SJCRH30 (cell line): Measurements from ENCODE around the gene TBC1D22B. TPM values are rescaled to one million over a fixed set of nuclear protein-coding genes. Genes with fewer than 3 reads are reported as not detected.

Experiments
- DNase-seq, 2 experiments: peaks; one replicate each; pipeline ENCODE4 v3.0.0-alpha.2; 2015 to 2020
- H3K27ac ChIP-seq: fragments of 250-450 bp; sonication (Bioruptor Pico); 2 replicates; pipeline ENCODE4 v1.5.1; 2020; ENCODE audit warnings: mild to moderate bottlenecking, moderate library complexity
- H3K27me3 ChIP-seq: fragments of 250-450 bp; sonication (Bioruptor Pico); 2 replicates; pipeline ENCODE4 v1.5.1; 2020; ENCODE audit warnings: mild to moderate bottlenecking, moderate library complexity
- H3K36me3 ChIP-seq: fragments of 250-450 bp; sonication (Bioruptor Pico); 2 replicates; pipeline ENCODE4 v1.5.1; 2020; ENCODE audit warnings: mild to moderate bottlenecking, moderate library complexity
- H3K4me1 ChIP-seq: fragments of 250-450 bp; sonication (Bioruptor Pico); 2 replicates; pipeline ENCODE4 v1.5.1; 2020; ENCODE audit warnings: mild to moderate bottlenecking, moderate library complexity
- H3K4me3 ChIP-seq: fragments of 250-450 bp; sonication (Bioruptor Pico); 2 replicates; pipeline ENCODE4 v1.5.1; 2020; ENCODE audit warnings: mild to moderate bottlenecking, moderate library complexity
- H3K9me3 ChIP-seq: fragments of 250-450 bp; sonication (Bioruptor Pico); replicated peaks from 2 replicates; pipeline ENCODE4 v1.5.1; 2020; ENCODE audit warnings: mild to moderate bottlenecking, moderate library complexity
- total RNA-seq: library from RNA; depleted of rRNA; stranded (reverse); fragments of >200 nt; shearing (Covaris generic); gene quantifications from 2 replicates; pipeline ENCODE4 v1.2.3, GENCODE V29; 2014

Gene TBC1D22B
- total RNA-seq, 1 experiment from 2014 or later: 11.2 TPM

DNA sequence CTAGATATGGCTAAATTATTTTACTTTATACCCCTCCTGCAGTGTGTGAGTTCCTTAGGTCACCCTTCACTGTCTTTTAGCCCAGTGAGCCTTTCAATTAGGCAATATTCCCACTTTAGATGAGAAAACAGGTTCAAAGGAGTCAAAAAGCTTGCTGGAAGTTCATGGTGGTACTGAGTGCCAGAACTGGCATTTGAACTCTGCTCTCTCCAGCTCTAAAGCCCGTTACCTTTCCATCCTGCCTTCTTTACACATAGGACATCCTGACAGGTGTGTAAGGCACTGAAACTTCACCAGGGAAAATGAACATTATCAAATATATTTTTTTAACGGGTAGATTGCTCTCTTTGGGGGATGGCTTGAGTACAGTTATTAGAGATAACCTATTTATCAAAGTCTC lies 11.5 kb downstream of the TBC1D22B start:
- peaks cover 4% of the 10 kb centered on the region for H3K36me3 ChIP-seq

DNA sequence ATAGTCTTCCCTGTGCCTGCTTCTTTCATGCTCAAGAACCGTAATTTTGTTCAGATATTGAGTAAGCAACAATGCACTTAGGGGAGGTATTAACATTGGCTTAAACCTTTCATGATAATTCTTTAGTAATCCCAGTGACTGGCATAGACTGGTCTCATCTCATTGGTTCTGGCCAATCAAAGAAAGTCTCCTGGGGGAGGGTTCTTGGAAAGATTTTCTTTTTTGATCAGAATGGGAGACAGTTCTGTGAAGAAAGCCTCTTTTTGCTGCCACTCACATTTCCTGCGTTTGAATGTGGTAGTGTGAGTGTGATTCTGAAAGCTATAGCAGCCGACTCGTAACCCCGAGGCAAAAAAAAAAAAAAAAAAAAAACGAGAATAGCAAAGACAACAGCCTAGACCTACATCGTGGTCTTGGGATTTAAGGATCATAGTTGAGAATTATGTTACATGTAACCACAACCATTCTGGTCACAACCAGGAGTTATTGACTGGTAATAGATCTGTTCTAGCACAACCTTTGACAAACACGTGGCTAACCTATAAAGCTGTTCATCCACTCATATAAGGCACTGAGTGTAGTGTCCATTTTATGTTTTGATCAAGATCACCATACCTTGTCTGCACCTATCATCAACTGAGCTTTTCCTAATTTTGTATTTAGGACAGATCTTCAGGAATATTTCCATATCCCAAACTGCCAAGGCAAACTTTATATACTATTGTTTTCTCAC lies 15.4 kb downstream of the TBC1D22B start:
- Histone ChIP-seq H3K36me3 (peaks cover 4% of the 10 kb centered on the region), H3K4me1 (no peaks in the 10 kb centered on the region), H3K4me3 (no peak overlapping the region), H3K27me3 (no peaks in the 10 kb centered on the region), H3K27ac (no peak overlapping the region), H3K9me3 (no peaks in the 10 kb centered on the region)
- no peak for DNase-seq

More for the DNA sequence above, 11.5 kb downstream of the TBC1D22B start:
- no peaks in the 10 kb centered on the region for H3K4me1 ChIP-seq
- H3K4me3 ChIP-seq: no peak overlapping the region
- H3K9me3 ChIP-seq: no peaks in the 10 kb centered on the region
- DNase-seq: no peak
- H3K27ac ChIP-seq: no peak overlapping the region
- no peaks in the 10 kb centered on the region for H3K27me3 ChIP-seq

DNA sequence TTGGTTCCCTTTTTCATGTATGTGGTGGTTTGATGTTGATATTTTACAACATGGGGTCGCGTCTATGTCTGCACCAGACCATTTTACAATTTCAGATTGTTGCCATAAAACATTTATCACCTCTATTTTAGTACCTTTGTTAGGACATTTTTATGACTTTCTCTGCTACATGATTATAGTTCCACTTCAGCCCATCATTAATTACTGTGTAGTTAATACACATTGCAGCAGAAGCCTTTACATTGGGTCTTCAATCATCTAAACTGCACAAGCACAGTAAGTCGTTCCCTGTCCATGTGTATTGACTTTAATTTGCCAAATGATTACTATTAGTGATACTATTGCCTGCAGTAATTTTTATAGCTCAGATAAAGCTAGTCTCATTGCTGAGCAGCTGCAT lies 16.1 kb downstream of the TBC1D22B start:
- peaks cover 4% of the 10 kb centered on the region for H3K36me3 ChIP-seq
- no peak overlapping the region for H3K4me3 ChIP-seq
- no peak overlapping the region for H3K27ac ChIP-seq
- no peak for DNase-seq
- H3K4me1 ChIP-seq: no peaks in the 10 kb centered on the region
- H3K27me3 ChIP-seq: no peaks in the 10 kb centered on the region
- no peaks in the 10 kb centered on the region for H3K9me3 ChIP-seq

DNA sequence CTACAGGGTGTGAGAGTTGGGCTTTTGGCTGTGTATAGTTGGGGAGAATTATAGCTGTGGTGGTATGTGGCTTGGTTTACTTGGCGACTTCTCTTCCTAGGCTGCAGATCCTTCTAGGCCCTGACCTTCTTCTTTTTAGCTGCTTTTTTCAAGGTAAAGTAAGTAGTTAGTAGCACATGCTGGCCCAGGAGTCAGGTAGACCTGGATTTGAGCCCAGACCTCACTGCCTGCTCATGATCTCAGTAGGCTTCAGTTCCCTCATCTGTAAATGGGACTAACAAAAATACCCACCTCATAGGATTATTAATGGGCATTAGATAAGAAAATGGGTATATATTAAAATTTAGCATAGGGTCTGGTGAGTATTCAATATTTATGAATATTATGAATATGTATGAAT lies 17.8 kb downstream of the TBC1D22B start:
- Histone ChIP-seq H3K9me3 (no peaks in the 10 kb centered on the region), H3K27me3 (no peaks in the 10 kb centered on the region), H3K36me3 (0 out of 2 replicates have a peak, but pooled peaks cover 3% of the 10 kb centered on the region), H3K4me1 (no peaks in the 10 kb centered on the region), H3K4me3 (no peak overlapping the region), H3K27ac (no peak overlapping the region)
- DNase-seq: no peak

DNA sequence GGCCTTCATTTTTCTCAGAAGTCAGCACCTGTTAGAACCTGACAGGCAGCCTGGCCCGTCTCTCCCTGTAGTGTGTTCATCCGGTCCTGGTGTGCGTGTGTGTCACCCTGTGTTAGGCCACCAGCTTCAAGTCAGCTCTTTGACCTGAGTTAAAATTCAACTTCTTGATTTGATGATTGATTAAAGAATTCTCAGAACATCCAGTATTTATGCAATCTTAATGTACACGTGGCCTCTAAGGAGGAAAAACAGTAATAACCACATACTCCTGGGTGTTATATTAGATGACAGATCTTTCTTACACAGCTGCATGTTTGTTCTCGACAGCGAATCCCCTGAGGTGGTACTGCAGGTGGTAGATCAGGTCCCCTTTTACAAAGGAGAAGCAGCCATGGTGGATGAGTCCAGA lies 19.4 kb downstream of the TBC1D22B start:
- Histone ChIP-seq H3K4me1 (no peaks in the 10 kb centered on the region), H3K36me3 (peaks cover 3% of the 10 kb centered on the region; the same call in 1 of the 2 replicates)
- no peak for DNase-seq

DNA sequence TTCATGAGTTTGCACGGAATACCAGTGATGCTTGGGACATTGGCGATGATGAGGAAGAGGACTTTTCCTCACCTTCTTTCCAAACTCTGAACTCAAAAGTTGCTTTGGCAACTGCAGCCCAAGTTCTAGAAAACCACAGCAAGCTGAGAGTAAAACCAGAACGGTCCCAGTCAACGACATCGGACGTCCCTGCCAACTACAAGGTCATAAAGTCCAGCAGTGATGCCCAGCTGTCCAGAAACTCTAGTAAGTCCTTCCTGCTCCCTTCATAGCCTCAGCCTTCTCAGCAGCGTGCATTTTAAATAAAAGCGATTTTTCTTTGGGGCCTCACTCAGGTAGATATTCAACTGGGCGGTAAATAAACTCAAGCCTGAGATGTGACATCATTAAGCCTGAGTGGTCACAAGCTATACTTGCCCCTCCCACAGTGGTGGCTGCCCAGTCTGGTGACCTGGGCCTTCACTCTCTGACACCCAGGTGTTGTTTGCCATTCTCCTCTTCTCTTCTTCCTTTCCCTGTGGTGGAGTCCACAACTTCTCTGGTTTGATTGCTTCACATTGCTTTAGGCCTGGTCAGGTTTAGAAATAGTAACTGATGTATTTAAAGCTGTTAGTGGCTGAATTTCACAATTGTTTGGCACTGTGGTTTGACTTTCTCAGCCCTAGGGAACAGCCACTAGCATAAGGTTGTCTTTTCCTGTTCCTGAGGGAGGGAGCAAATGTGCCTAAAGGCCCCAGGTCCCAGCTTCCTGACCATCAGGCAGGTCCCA lies 22.0 kb downstream of the TBC1D22B start:
- Histone ChIP-seq H3K27me3 (no peaks in the 10 kb centered on the region), H3K27ac (no peak overlapping the region), H3K9me3 (no peaks in the 10 kb centered on the region), H3K36me3 (peaks cover 5% of the 10 kb centered on the region; the same call in 1 of the 2 replicates), H3K4me1 (no peaks in the 10 kb centered on the region), H3K4me3 (no peak overlapping the region)
- no peak for DNase-seq

More for the DNA sequence above, 19.4 kb downstream of the TBC1D22B start:
- no peak overlapping the region for H3K4me3 ChIP-seq
- H3K9me3 ChIP-seq: no peaks in the 10 kb centered on the region
- H3K27me3 ChIP-seq: no peaks in the 10 kb centered on the region
- H3K27ac ChIP-seq: no peak overlapping the region

DNA sequence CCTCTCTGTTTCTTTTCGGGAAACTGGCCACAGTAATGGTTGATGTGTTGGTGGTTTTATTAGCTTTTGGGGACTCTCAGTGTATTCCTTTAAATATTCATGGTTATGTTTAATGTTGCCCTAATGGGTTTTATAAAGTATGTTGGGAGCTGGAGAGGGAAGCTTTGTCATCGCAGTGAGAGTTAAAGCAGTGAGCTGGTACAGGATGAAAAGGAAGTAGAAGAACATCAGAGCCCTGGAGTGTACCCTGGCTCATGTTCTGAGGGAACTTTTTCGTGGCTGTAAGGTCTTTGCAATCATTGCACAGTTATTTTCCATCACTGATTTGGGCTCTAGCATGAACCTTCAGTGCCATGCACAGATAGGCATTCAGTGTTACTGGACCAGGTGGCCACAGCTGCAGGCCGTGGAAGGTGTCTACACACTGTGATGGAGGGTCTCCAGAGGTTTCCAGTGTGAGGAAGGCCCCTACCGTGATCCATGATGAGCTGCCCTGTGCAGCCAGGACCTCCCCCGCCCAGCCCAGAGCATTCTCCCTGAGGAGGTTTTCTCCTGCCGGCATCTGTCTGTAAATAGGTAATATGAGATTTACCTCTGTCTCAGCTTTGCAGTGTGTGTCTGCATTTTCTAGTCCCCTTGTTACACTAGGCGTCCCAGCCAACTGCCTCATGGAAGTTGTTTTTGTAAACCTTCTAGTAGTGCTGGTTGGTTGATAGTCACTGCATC lies 22.8 kb downstream of the TBC1D22B start:
- H3K27ac ChIP-seq: no peak overlapping the region
- H3K4me3 ChIP-seq: no peak overlapping the region

DNA sequence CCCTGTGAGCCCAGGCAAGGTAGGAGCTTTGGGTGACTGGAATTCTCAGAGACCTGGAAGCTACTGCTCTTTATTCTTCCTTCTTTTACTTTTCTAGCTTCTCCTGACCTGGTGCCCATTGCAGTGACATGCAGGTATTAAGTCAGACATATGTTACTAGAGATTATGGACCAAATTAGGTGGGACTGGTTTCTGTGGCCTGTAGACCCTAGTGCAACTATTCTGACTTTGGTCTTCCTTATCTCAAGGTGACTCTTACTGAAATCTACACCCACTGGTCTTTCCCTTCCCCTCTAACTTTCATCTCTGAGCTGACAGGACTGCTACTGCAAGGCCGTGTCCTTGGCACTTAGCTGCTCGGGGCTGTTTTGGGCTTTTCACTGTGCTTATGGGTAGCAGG lies 24.8 kb downstream of the TBC1D22B start:
- H3K4me3 ChIP-seq: no peak overlapping the region
- H3K27ac ChIP-seq: no peak overlapping the region
- H3K4me1 ChIP-seq: no peaks in the 10 kb centered on the region
- H3K9me3 ChIP-seq: no peaks in the 10 kb centered on the region
- H3K36me3 ChIP-seq: peaks cover 17% of the 10 kb centered on the region; the same call in 1 of the 2 replicates
- no peak for DNase-seq
- H3K27me3 ChIP-seq: no peaks in the 10 kb centered on the region

More for the DNA sequence above, 22.8 kb downstream of the TBC1D22B start:
- H3K9me3 ChIP-seq: no peaks in the 10 kb centered on the region
- H3K36me3 ChIP-seq: peaks cover 7% of the 10 kb centered on the region; the same call in 1 of the 2 replicates
- H3K27me3 ChIP-seq: no peaks in the 10 kb centered on the region
- DNase-seq: no peak
- no peaks in the 10 kb centered on the region for H3K4me1 ChIP-seq

DNA sequence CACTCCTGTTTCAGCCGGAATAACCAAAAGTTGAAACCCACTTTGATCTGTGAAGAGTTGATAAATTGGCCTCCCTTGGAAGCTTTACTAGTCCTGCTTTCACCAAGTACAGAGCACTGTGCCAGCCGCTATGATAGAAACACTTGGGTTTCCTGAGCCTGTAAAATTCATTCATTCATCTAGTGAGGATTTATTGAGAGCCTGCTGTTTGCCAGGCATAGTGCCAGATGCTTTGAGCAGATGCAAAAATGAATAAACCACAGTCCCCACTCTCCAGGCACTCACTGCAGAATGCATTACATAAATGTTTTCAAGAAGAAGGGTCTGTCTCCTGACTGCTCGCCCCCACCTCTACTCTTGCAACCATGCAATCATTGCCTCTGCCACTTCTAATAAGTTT lies 25.7 kb downstream of the TBC1D22B start:
- no peaks in the 10 kb centered on the region for H3K27me3 ChIP-seq
- H3K9me3 ChIP-seq: no peaks in the 10 kb centered on the region
- peaks cover 23% of the 10 kb centered on the region; the same call in 1 of the 2 replicates for H3K36me3 ChIP-seq
- DNase-seq: no peak
- H3K27ac ChIP-seq: no peak overlapping the region
- no peak overlapping the region for H3K4me3 ChIP-seq
- no peaks in the 10 kb centered on the region for H3K4me1 ChIP-seq

DNA sequence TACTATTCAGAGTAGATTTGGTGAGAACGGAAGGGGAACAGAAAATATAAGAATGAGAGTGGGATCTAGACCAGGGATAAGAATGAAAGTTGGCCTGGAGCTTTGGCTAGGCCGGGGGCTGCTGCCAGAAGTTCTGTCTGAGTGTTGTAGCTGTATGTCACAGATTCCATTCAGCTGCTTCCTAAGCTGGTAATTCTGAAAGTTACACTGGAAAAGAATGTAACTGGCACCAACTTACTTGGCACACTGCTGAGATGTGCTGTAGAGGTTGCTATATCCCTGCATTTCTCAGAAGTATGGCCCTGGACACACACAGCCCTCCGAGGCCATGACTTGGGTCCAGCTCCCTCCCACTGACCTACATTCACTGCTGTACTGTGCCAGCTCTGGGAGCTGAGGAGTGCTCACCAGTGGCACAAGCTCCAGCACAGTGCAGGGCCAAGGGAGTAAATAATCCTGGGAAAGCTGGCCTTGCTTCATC lies 26.1 kb downstream of the TBC1D22B start:
- no peaks in the 10 kb centered on the region for H3K9me3 ChIP-seq
- H3K27me3 ChIP-seq: no peaks in the 10 kb centered on the region
- no peak overlapping the region for H3K4me3 ChIP-seq
- H3K4me1 ChIP-seq: no peaks in the 10 kb centered on the region
- H3K27ac ChIP-seq: no peak overlapping the region
- H3K36me3 ChIP-seq: peaks cover 23% of the 10 kb centered on the region; the same call in 1 of the 2 replicates
- DNase-seq: no peak

DNA sequence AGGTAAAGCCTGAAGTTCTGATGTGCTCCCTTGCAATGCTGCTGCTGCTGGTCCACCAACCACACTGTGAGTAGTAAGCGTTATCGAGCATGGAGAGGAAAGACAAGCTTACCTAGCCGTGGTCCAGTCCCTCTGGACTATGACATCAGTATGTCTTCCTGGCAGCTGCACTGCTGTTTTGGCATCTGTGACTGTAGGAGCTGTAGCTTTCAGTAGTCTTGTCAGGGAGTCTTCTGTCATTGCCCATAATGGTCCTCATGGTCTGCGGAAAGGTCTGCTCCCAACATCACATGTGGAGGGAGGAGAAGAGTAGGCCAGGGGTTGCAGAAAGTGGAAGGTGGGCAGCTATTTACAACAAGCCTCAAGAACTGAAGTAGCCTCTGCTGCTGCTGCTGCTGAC lies 27.2 kb downstream of the TBC1D22B start:
- no peak overlapping the region for H3K27ac ChIP-seq
- no peak overlapping the region for H3K4me3 ChIP-seq
- no peak for DNase-seq
- H3K36me3 ChIP-seq: peaks cover 20% of the 10 kb centered on the region; the same call in 1 of the 2 replicates
- H3K27me3 ChIP-seq: no peaks in the 10 kb centered on the region
- peaks cover 2% of the 10 kb centered on the region; the same call in 1 of the 2 replicates for H3K4me1 ChIP-seq
- no peaks in the 10 kb centered on the region for H3K9me3 ChIP-seq

DNA sequence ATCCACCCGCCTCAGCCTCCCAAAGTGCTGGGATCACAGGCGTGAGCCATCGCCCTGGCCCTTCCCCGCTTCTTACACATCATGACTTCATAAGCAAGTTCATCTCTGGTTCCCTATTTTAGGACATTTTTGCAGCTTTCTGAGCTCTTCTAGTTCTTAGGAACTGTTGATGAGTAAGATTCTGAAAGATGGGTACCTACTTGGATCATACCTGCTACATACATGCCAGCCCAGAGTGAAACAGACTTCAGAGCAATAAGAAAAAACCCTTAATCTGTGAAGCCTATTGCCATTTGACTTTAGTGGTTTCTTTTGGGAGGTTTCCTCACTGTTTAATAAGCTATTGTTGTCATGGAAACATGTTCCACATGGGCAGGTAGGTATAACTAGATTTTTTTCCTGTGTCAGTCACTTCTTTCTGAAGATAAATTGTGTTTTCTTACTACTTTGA lies 28.3 kb downstream of the TBC1D22B start:
- H3K27me3 ChIP-seq: no peaks in the 10 kb centered on the region
- H3K27ac ChIP-seq: no peak overlapping the region
- no peaks in the 10 kb centered on the region for H3K9me3 ChIP-seq
- no peak overlapping the region for H3K4me3 ChIP-seq
- peaks cover 6% of the 10 kb centered on the region; the same call in 1 of the 2 replicates for H3K4me1 ChIP-seq
- peaks cover 20% of the 10 kb centered on the region; the same call in 1 of the 2 replicates for H3K36me3 ChIP-seq
- DNase-seq: no peak

DNA sequence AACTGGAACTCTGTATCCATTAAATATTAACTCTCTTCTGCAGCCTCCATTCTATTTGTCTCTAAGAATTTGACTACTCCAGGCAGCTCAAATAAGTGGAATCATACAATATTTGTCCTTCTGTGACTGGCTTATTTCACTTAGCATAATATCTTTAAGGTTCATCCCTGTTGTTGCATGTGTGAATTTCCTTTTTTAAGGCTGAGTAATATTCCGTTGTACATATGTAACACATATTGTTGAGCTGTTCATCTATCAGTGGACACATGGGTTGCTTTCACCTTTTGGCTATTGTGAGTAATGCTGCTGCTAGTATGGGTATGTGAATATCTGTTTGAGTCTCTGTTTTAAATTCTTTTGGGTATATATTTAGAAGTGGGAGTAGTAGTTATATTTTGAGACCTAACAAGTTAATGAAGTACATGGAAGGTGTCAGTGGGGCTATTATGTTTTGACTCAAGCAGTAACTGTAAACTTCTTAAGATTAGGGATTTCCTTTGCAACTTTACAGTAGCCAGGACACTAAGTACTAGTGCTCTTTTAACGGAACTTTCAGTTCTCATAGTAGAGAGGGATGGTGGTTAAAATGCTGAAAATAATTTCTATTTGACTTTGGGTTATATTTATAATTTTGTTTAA lies 30.1 kb downstream of the TBC1D22B start:
- H3K9me3 ChIP-seq: no peaks in the 10 kb centered on the region
- no peak for DNase-seq
- H3K4me3 ChIP-seq: no peak overlapping the region
- H3K27me3 ChIP-seq: no peaks in the 10 kb centered on the region
- peaks cover 6% of the 10 kb centered on the region; the same call in 1 of the 2 replicates for H3K4me1 ChIP-seq
- no peak overlapping the region for H3K27ac ChIP-seq
- H3K36me3 ChIP-seq: peaks cover 26% of the 10 kb centered on the region

DNA sequence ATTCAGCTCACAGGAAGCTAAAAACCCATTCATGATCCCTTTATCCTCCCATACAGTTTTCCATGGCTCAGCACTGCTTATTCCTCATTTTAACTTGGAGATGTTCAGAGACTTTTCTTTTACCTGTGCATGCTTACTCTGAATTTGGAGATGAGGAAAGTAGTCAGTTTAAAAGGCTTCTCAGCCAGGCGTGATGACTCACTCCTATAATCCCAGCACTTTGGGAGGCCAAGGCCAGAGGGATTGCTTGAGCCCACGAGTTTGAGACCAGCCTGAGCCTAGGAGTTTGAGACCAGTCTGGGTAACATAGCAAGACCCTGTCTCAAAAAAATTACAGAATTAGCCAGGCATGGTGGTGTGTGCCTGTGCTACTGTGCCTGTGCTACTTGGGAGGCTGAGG lies 30.7 kb downstream of the TBC1D22B start:
- no peak overlapping the region for H3K4me3 ChIP-seq
- no peaks in the 10 kb centered on the region for H3K27me3 ChIP-seq
- no peak overlapping the region for H3K27ac ChIP-seq
- DNase-seq: no peak
- no peaks in the 10 kb centered on the region for H3K9me3 ChIP-seq
- peaks cover 6% of the 10 kb centered on the region; the same call in 1 of the 2 replicates for H3K4me1 ChIP-seq
- peaks cover 26% of the 10 kb centered on the region for H3K36me3 ChIP-seq
